K562 (cell line): ENCODE measurements around the gene PTPRR. TPM values are rescaled to one million over a fixed set of nuclear protein-coding genes. Genes with fewer than 3 reads are reported as not detected.

Experiments
- L3MBTL2 ChIP-seq: fragments of 450-650 bp; IDR thresholded peaks from 2 replicates; pipeline ENCODE4 v1.6.1; 2016; ENCODE audit warnings: mild to moderate bottlenecking, moderate library complexity
- NFYB ChIP-seq: IDR thresholded peaks from 2 replicates; pipeline ENCODE4 v1.6.1; 2011; ENCODE audit warnings: mild to moderate bottlenecking, moderate library complexity; ENCODE audit not compliant: insufficient read length; ENCODE audit errors: extremely low read depth
- PPARD ChIP-seq: fragments of 250-450 bp; sonication (Bioruptor Pico); IDR thresholded peaks from 2 replicates; pipeline ENCODE4 v1.8.0; 2022; ENCODE audit warnings: inconsistent platforms, mild to moderate bottlenecking, moderate library complexity
- SMAD3 ChIP-seq: fragments of 450-650 bp; formaldehyde crosslinking; conservative IDR thresholded peaks from 2 replicates; pipeline ENCODE4 v1.4.0; 2020; ENCODE audit warnings: mild to moderate bottlenecking
- THRAP3 ChIP-seq: fragments of 450-650 bp; IDR thresholded peaks from 2 replicates; pipeline ENCODE4 v1.6.1; 2016; ENCODE audit warnings: mild to moderate bottlenecking, inconsistent platforms, borderline replicate concordance
- TOE1 ChIP-seq, 2 experiments: fragments of 450-650 bp in 1 of 2; sonication (generic) in 1 of 2; formaldehyde crosslinking in 1 of 2; IDR thresholded peaks; 2 replicates each; pipeline versions ENCODE4 v1.7.1 to v1.8.0; 2016 to 2022; ENCODE audit warnings: borderline replicate concordance in 2 of 2, mild to moderate bottlenecking in 2 of 2, antibody characterized with exemption in 1 of 2, inconsistent platforms in 1 of 2, low read depth in 1 of 2, missing genetic modification reagents in 1 of 2, moderate library complexity in 1 of 2
- ZBTB1 ChIP-seq: sonication (generic); formaldehyde crosslinking; IDR thresholded peaks from 2 replicates; pipeline ENCODE4 v1.8.1; 2023; ENCODE audit warnings: missing genetic modification reagents, low read depth, mild to moderate bottlenecking, borderline replicate concordance
- ZNF224 ChIP-seq: sonication (generic); formaldehyde crosslinking; IDR thresholded peaks from 2 replicates; pipeline ENCODE4 v1.8.0; 2022; ENCODE audit warnings: mild to moderate bottlenecking, missing genetic modification reagents
- polyA plus RNA-seq, 8 experiments: library from polyadenylated mRNA; depleted of rRNA in 4 of 8; stranded (reverse) in 5 of 8; unstranded in 3 of 8; fragments of >200 nt; fragmentation: Nextera tagmentation in 2 of 8; fragmentation: Illumina TruSeq in 1 of 8; extraction: Ambion mirVana in 2 of 8; extraction: Trizol in 1 of 8; gene quantifications; 2 replicates each; pipeline versions ENCODE4 v1.2.1 to v1.2.3, GENCODE V29; 2011 to 2014; ENCODE audit warnings: inconsistent platforms in 1 of 8, missing spikeins in 1 of 8
- total RNA-seq, 7 experiments: library from RNA; depleted of rRNA in 6 of 7; stranded (reverse); fragments of >200 nt in 6 of 7; fragmentation: Illumina TruSeq in 2 of 7; extraction: Trizol in 2 of 7; gene quantifications; 2 replicates each; pipeline versions ENCODE4 v1.2.1 to v1.2.3, GENCODE V29; 2011 to 2021; ENCODE audit warnings: low replicate concordance in 1 of 7
- TF ChIP-seq, protein P1 (sequence below): fragments of 200-400 bp; formaldehyde crosslinking; IDR thresholded peaks from 2 replicates; pipeline ENCODE4 v1.6.1; 2017; ENCODE audit warnings: mild to moderate bottlenecking, low read depth, low read length, moderate library complexity

The PTPRR gene
- total and polyA plus RNA-seq, 9 of the 15 experiments (the other 6 are each of a cell fraction or from before 2014, with no cell fraction given) = 6.6 to 41.7 (median 12.3) TPM

GRCh38 chr12:70758494-70758845 lies 162.1 kb downstream of the PTPRR start (continued):
- TF ChIP-seq, protein P1, sequence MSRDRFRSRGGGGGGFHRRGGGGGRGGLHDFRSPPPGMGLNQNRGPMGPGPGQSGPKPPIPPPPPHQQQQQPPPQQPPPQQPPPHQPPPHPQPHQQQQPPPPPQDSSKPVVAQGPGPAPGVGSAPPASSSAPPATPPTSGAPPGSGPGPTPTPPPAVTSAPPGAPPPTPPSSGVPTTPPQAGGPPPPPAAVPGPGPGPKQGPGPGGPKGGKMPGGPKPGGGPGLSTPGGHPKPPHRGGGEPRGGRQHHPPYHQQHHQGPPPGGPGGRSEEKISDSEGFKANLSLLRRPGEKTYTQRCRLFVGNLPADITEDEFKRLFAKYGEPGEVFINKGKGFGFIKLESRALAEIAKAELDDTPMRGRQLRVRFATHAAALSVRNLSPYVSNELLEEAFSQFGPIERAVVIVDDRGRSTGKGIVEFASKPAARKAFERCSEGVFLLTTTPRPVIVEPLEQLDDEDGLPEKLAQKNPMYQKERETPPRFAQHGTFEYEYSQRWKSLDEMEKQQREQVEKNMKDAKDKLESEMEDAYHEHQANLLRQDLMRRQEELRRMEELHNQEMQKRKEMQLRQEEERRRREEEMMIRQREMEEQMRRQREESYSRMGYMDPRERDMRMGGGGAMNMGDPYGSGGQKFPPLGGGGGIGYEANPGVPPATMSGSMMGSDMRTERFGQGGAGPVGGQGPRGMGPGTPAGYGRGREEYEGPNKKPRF = no peak
- no peak for TF ChIP-seq ZBTB1
- no peak for TF ChIP-seq THRAP3
- no peak for TF ChIP-seq NFYB
- no peak for TF ChIP-seq SMAD3 (CRISPR knock-in tag)
- TF ChIP-seq ZNF224 (CRISPR knock-in tag) = no peak
- TF ChIP-seq L3MBTL2 = no peak
- no peak for TF ChIP-seq TOE1 (IDR thresholded peaks at IDR 0.05; ENCODE audit: borderline replicate concordance)
- no peak for TF ChIP-seq TOE1 (CRISPR knock-in tag; IDR thresholded peaks at IDR 0.05; ENCODE audit: borderline replicate concordance, low read depth)
- TF ChIP-seq PPARD = no peak
